Hematopoietic multipotent progenitor cell treated with erythropoietin and hydrocortisone succinate and interleukin-3 and kit ligand, for 8 days (in vitro differentiated cells): Measurements from ENCODE around the gene CTDSPL.
A peak's percentile ranks its signal among the peaks of the same experiment; 100 is the strongest.

Experiments
- DNase-seq: peaks from one replicate; pipeline ENCODE4 v3.0.0-alpha.2; 2015

Gene CTDSPL

GRCh38 chr3:37944391-37944842, 82.7 kb downstream of the CTDSPL start:
- DNase-seq: no peak

GRCh38 chr3:37945156-37945806, 83.6 kb downstream of the CTDSPL start:
- no peak for DNase-seq

GRCh38 chr3:37945807-37946530, 84.3 kb downstream of the CTDSPL start:
- no peak for DNase-seq

GRCh38 chr3:37946531-37946889, 84.8 kb downstream of the CTDSPL start:
- DNase-seq: no peak

- no peak for DNase-seq
Observed at GRCh38 chr3:37949866-37950265, 88.2 kb downstream of the CTDSPL start.

- DNase-seq: no peak
Observed at GRCh38 chr3:37952564-37952963, 90.9 kb downstream of the CTDSPL start.

- no peak for DNase-seq
Observed at GRCh38 chr3:37953226-37953625, 91.5 kb downstream of the CTDSPL start.

GRCh38 chr3:37953707-37954394, 92.2 kb downstream of the CTDSPL start:
- DNase-seq: no peak

- no peak for DNase-seq
Observed at GRCh38 chr3:37954881-37955280, 93.2 kb downstream of the CTDSPL start.

GRCh38 chr3:37955918-37956707, 94.4 kb downstream of the CTDSPL start:
- DNase-seq: no peak

- no peak for DNase-seq
Observed at GRCh38 chr3:37956723-37957538, 95.3 kb downstream of the CTDSPL start.

- no peak for DNase-seq
Observed at GRCh38 chr3:37957539-37957936, 95.9 kb downstream of the CTDSPL start.

- DNase-seq: no peak
Observed at GRCh38 chr3:37961622-37962431, 100.1 kb downstream of the CTDSPL start.

GRCh38 chr3:37963016-37963415, 101.3 kb downstream of the CTDSPL start:
- no peak for DNase-seq

GRCh38 chr3:37963635-37964034, 102.0 kb downstream of the CTDSPL start:
- DNase-seq: no peak

- DNase-seq: no peak
Observed at GRCh38 chr3:37964146-37964545, 102.5 kb downstream of the CTDSPL start.

- DNase-seq: no peak
Observed at GRCh38 chr3:37964716-37965115, 103.0 kb downstream of the CTDSPL start.

- peak; percentile 69 for DNase-seq
Observed at GRCh38 chr3:37967260-37967881, 105.7 kb downstream of the CTDSPL start.

GRCh38 chr3:37968199-37968598, 106.5 kb downstream of the CTDSPL start:
- DNase-seq: no peak

GRCh38 chr3:37968813-37969595, 107.3 kb downstream of the CTDSPL start:
- DNase-seq: no peak
